ENCODE data around the gene LIN37.

- no peak for TF ChIP-seq CTCF (IDR thresholded peaks at IDR 0.05)
- TF ChIP-seq POLR2A (IDR thresholded peaks at IDR 0.05) = no peak
Observed at GRCh38 chr19:35720648-35721047, 27.7 kb upstream of the LIN37 start.

Measured in testis (tissue), 2 donors.